HepG2 (cell line): ENCODE measurements around the gene LRRN4CL. TPM values are rescaled to one million over a fixed set of nuclear protein-coding genes. Genes with fewer than 3 reads are reported as not detected.

Source experiments
- FOXO1 ChIP-seq: sonication (generic); formaldehyde crosslinking; IDR thresholded peaks from 2 replicates; pipeline ENCODE4 v1.4.0; 2020; ENCODE audit warnings: missing genetic modification reagents
- HMG20A ChIP-seq: IDR thresholded peaks from 2 replicates; pipeline ENCODE4 v1.6.1; 2016; ENCODE audit warnings: borderline replicate concordance
- HMGA1 ChIP-seq: sonication (generic); formaldehyde crosslinking; conservative IDR thresholded peaks from 2 replicates; pipeline ENCODE4 v1.4.0; 2020; ENCODE audit warnings: missing genetic modification reagents
- ISX ChIP-seq: sonication (generic); formaldehyde crosslinking; conservative IDR thresholded peaks from 2 replicates; pipeline ENCODE4 v1.5.0; 2020; ENCODE audit warnings: missing genetic modification reagents
- MAF1 ChIP-seq: sonication (generic); formaldehyde crosslinking; IDR thresholded peaks from 2 replicates; pipeline ENCODE4 v1.5.0; 2020; ENCODE audit warnings: missing genetic modification reagents, borderline replicate concordance
- MBNL3 ChIP-seq: fragments of 250-450 bp; sonication (Bioruptor Pico); conservative IDR thresholded peaks from 2 replicates; pipeline ENCODE4 v1.8.0; 2022; ENCODE audit warnings: mild to moderate bottlenecking, inconsistent platforms
- MXD3 ChIP-seq: IDR thresholded peaks from 2 replicates; pipeline ENCODE4 v1.6.1; 2016; ENCODE audit warnings: mild to moderate bottlenecking, missing biosample characterization, missing genetic modification reagents
- PRDM10 ChIP-seq: sonication (generic); formaldehyde crosslinking; IDR thresholded peaks from 2 replicates; pipeline ENCODE4 v1.4.0; 2020; ENCODE audit warnings: low read depth, missing genetic modification reagents
- TBX2 ChIP-seq: sonication (generic); formaldehyde crosslinking; IDR thresholded peaks from 2 replicates; pipeline ENCODE4 v1.5.0; 2020; ENCODE audit warnings: missing genetic modification reagents, mild to moderate bottlenecking, borderline replicate concordance
- TEAD3 ChIP-seq: optimal IDR thresholded peaks from 2 replicates; pipeline ENCODE3; 2016; ENCODE audit warnings: borderline replicate concordance
- TFAP4 ChIP-seq: sonication (generic); IDR thresholded peaks from 2 replicates; pipeline ENCODE4 v1.6.1; 2016; ENCODE audit warnings: low read depth, borderline replicate concordance
- YEATS4 ChIP-seq: sonication (generic); formaldehyde crosslinking; IDR thresholded peaks from 2 replicates; pipeline ENCODE4 v1.4.0; 2020; ENCODE audit warnings: missing genetic modification reagents, borderline replicate concordance
- ZMYM4 ChIP-seq: sonication (generic); formaldehyde crosslinking; IDR thresholded peaks from 2 replicates; pipeline ENCODE4 v1.8.1; 2023; ENCODE audit warnings: mild to moderate bottlenecking, missing genetic modification reagents
- ZNF142 ChIP-seq: sonication (generic); formaldehyde crosslinking; IDR thresholded peaks from 2 replicates; pipeline ENCODE4 v1.4.0; 2020; ENCODE audit warnings: missing genetic modification reagents
- ZNF44 ChIP-seq: sonication (generic); formaldehyde crosslinking; IDR thresholded peaks from 2 replicates; pipeline ENCODE4 v1.5.1; 2020; ENCODE audit warnings: mild to moderate bottlenecking, missing genetic modification reagents
- ZNF557 ChIP-seq: sonication (generic); formaldehyde crosslinking; IDR thresholded peaks from 2 replicates; pipeline ENCODE4 v1.4.0; 2020; ENCODE audit warnings: missing genetic modification reagents
- polyA plus RNA-seq, 8 experiments: library from polyadenylated mRNA; depleted of rRNA in 3 of 8; stranded (reverse) in 7 of 8; unstranded in 1 of 8; fragments of >200 nt; fragmentation: Illumina TruSeq in 4 of 8; extraction: Trizol in 4 of 8; gene quantifications; 2 replicates each; pipeline versions ENCODE4 v1.2.1 to v1.2.3, GENCODE V29; 2011 to 2016; ENCODE audit warnings: low read depth in 4 of 8, missing spikeins in 1 of 8, mixed read lengths in 1 of 8; ENCODE audit not compliant: insufficient read depth in 1 of 8
- total RNA-seq, 5 experiments: library from RNA; depleted of rRNA; stranded (reverse); fragments of >200 nt; fragmentation: Illumina TruSeq; extraction: Trizol; gene quantifications; 2 replicates each; pipeline ENCODE4 v1.2.3, GENCODE V29; 2016; ENCODE audit warnings: low read depth in 1 of 5

The LRRN4CL gene
- total and polyA plus RNA-seq, 2 of the 13 experiments (the other 11 are each of a cell fraction or from before 2014, with no cell fraction given) = 0.11 TPM; not detected in 1

- TF ChIP-seq MAF1 (CRISPR knock-in tag) (no peak; the same call in 1 of the 2 replicates), YEATS4 (CRISPR knock-in tag) (peak; percentile 83), TBX2 (CRISPR knock-in tag) (peak; percentile 47), HMGA1 (CRISPR knock-in tag) (no peak), HMG20A (CRISPR knock-in tag) (no peak), ZNF44 (CRISPR knock-in tag) (peak; percentile 27; the same call in 1 of the 2 replicates), ZNF557 (CRISPR knock-in tag) (no peak), ZMYM4 (peak; percentile 35; the same call in 1 of the 2 replicates), TEAD3 (CRISPR knock-in tag) (peak; percentile 9), FOXO1 (CRISPR knock-in tag) (peak; percentile 2; the same call in 1 of the 2 replicates), PRDM10 (CRISPR knock-in tag) (peak; percentile 14; the same call in 1 of the 2 replicates), TFAP4 (no peak), ISX (CRISPR knock-in tag) (no peak), MBNL3 (CRISPR knock-in tag) (no peak), MXD3 (CRISPR knock-in tag) (no peak; the same call in none of the 2 replicates), ZNF142 (CRISPR knock-in tag) (no peak)
Measured at GRCh38 chr11:62671608-62672389, 17.5 kb downstream of the LRRN4CL start, which contains the start of the genes LBHD1 and UQCC3 (continued).
